GM18867 (cell line): Measurements from ENCODE around the gene PTPRC.

Experiments
- ATAC-seq: cut with Tn5 transposase; IDR thresholded peaks from one replicate; pipeline ENCODE4 v1.9.1; 2021; ENCODE audit warnings: mild to moderate bottlenecking, moderate library complexity; ENCODE audit not compliant: unreplicated experiment

PTPRC gene

DNA sequence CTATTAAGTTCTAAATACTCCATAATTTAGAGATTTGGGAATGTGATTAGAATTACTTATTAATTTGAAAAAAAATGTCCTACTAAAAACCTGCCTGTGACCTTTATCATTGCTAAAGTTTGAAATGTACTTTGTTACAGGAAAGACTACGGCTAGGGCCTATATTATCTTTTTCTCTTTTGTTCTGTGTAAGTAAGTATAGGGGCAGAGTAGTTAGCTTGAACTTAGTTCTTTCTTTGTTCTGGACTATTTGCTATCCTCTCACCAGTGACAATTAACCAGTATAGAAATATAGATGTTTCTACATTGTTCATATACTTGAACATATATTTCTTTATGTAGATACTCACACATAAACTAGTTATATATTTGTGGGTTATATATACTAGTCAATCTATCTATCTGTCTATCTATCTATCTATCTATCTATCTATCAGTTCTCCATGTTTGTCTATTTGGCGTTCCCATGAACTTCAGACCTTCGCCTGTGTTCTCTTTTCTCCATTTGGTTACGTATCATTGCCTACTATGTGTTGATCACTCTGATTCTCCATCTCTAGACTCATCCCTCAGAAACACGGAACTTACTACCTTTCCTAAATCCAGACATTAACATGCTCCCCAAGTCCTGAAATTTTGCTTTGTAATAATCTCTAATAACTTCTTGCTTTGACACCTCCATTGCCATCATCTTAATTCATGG, 3.3 kb downstream of the PTPRC start:
- no peak for ATAC-seq

- no peak for ATAC-seq
Measured at GRCh38 chr1:198642983-198643382, 4.1 kb downstream of the PTPRC start.

DNA sequence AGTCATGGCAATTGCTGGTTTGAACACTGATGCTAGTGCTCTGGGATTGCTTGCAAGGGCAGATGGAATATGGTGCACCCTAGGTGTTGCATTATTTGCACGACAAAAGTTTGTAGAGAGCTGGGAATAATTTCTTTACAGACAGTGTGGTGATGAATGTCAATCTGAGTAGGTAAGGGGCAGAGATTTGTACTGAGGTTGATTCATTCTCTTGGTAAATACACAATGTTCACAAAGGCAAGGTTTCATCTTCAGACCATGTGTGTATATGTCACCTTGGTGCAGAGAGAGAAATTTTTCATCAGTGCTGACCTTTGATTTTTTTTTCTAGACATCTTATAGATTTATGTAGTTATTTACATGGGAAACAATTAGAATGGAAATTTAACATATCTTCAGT, 5.0 kb downstream of the PTPRC start:
- no peak for ATAC-seq

DNA sequence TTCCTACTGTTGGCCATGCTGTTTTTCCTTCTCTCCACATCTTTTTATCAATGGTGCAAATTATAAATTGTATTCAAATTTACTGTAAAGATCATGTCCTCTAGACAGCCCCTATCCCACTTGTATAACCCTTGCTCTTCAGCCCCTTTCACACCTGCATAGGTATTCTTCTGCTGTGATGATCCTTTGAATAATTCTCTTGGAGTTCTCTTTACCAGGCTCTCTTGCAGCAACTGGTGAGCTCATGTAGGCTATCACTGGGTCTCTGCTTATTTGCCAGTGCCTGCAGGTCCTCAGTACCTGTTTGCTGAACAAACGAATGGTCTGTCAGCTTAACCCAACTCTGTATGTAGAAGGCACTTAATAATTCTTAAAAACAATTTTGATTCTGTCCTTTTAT, 8.2 kb downstream of the PTPRC start:
- no peak for ATAC-seq

DNA sequence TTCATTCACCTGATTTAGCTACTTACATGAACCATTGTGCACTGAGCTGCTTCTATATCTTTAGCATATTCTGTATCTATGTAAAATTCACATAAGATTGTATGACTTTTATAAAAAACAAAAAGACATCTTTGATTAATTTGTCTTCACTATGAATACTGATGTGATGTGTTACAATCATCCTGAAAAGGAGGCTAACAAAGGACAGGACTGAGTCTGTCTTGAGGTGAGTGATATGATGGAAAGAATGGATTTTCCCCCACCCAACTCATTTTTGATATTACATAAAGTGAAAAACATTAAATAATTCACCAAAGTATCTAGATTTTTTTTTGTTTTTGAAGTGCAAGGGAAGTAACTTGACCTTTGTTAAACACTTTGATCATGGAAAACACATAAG, 9.8 kb downstream of the PTPRC start:
- ATAC-seq = no peak

DNA sequence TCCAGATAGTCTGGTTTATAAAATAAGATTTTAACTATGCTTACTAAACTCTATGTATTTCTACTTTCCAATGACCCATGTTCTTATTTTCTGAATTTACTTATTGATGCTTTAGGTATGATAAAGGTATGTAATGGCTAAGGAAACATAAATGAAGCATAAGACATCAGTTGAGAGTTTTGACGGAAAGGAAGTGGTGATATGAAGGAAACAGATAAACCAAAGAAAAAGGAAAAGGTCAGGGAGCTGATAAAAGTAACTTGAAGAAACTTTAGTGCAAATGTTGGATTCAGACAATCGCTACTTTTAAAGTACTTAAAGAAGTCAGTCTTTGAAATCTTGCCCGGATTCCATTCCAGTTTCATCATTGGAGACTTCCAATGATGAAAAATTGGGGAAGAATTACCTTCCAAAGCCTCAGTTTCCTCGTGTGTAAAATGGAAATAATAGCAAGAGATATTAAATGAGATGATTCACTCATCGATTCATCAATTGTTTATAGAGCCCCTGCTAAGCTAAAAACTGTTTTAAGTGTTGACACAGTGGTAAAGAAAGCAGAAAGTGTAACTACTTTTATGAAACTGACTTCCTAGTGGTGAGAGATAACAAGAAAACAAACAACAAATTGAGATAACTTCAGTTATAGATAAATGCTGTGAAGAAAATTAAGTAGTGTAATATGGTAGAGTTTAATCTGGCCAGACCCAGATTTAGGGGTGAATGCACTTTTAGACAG, 10.6 kb downstream of the PTPRC start:
- peak; percentile 43 for ATAC-seq

GRCh38 chr1:198649968-198650338, 11.1 kb downstream of the PTPRC start:
- ATAC-seq = peak; percentile 46

DNA sequence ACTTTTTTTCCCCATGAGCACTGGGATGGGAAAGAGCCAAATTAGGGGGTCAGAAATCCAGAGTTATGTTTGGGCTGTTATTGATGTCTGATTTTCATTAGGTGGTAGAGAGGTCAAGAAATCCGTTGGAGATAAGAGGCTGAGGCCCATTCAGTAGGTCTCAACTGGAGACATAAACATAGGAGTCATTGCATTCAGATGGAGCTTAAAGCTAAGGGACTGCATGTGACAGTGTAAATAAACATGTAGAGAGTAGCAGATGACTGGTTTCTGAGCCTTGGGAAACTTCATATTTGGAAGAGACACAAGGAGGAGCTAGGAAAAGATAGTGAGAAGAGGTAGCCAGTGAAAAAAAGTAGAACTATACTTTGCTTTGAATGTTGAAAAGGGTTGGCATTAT, 11.7 kb downstream of the PTPRC start:
- ATAC-seq = no peak

GRCh38 chr1:198651650-198652400, 13.0 kb downstream of the PTPRC start:
- ATAC-seq = peak; percentile 46

GRCh38 chr1:198653808-198654413, 15.1 kb downstream of the PTPRC start:
- no peak for ATAC-seq

- no peak for ATAC-seq
Measured at GRCh38 chr1:198655459-198656121, 16.8 kb downstream of the PTPRC start.

DNA sequence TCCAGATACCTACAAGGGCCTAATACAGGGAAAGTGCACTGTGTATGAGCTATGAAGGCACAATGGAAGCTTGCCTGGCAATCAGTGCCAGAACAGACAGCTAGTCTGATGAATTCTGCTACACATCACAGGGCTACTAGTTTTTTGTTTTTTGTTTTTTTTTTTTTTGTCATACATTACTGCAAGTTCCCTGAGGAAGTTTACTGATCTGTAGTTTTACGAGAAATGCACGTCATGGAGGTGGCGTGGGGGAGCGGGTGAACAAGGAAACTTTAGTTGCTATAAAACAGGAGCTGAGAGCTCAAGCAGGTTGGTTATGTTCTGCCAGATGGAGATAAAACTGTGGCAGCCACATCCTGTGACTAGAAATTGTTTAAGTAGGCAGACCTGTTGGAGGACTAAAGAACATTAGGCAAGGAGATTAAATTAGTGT, 17.7 kb downstream of the PTPRC start:
- ATAC-seq = peak; percentile 28

DNA sequence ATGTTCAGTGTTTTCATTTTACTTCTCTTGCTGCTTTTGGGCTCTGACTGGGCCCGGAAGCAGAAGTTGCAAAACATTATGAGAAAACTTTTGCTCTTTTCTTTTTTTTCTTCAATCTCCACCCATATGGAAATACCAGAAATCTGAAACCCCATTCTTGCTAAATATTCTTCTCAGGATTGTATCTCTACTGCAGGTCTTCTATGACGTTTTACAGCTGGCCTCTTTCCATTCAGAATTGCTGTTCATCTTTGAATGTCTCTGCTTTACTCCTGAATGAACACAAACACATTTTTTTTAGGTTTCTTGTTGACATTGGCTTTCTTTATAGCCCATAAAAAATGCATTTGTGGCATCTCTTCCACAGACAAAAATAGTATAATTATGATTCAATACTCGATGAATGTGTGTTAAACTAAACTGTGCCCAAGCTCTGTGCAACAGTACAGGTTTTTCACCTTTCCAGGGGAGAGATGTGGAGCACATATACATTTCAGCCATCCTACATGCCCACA, 18.8 kb downstream of the PTPRC start:
- peak; percentile 46 for ATAC-seq

DNA sequence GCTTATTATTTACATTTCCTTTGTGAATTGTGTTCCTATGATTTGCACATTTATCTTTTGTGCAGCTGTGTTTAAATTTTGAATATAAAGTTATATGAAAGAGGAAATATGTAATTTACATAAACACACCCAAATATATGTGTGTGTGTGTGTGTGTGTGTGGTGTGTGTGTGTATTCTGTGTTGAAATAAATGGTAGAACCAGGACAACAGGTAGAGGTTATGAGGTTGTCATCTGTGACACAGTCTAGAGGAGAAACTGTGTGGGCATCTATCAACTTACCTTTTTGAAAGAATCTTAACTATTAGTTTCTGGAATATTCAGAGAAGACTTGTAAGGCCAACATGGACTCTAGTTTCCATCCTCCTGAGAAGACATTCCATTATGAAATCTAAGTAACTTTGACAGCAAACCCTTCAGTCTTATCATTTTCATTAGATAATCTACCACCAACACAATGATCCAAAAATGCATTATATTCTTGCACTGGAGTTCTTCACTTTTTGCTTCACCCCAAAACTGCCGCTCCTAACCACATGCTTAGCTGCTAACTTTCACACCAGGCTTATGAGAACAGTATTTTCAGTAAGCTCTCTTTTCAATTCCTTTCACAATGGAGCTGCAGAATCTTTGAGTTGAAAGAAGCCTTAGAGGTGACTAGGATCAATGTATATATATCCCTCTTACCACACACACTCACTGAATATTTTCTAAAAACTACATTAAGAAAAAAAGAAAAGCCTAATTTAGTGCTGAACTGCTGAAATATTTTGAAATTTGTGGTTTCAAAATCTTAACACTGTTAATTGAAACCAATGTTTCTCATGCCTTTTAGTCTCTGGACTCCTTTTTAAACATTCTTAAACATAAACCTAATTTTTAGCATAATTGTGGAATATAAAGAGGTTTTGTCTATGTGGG, 21.8 kb downstream of the PTPRC start:
- ATAC-seq = peak; percentile 61

GRCh38 chr1:198662821-198663220, 24.0 kb downstream of the PTPRC start:
- no peak for ATAC-seq

GRCh38 chr1:198664068-198664788, 25.4 kb downstream of the PTPRC start:
- peak; percentile 20 for ATAC-seq

DNA sequence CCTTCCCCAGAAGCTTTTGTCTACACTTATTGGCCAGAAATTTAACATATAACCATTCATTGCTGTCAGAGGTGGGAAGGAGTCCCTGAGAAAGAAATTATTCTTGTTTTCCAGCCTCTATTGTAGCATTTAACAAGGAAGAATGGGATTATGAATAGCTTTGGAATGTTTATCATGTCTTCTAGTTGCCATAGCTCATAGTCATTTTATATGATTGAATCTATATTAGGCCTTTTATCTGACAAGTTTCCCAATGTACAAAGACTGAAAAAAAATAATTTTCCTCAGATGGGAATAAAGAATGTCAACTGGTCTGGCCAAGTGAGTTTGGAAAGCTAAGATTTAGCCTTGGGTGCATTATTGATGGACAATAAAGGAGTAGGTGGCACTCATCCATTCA, 28.3 kb downstream of the PTPRC start:
- no peak for ATAC-seq

GRCh38 chr1:198667807-198668206, 29.0 kb downstream of the PTPRC start:
- no peak for ATAC-seq
